ENCODE data around the gene RNASEH2A. TPM values are rescaled to one million over a fixed set of nuclear protein-coding genes. Genes with fewer than 3 reads are reported as not detected.
"Not testable (repeated sequence)": the region's sequence is repeated elsewhere in the genome, so short reads cannot be mapped to it uniquely, and the experiment has no call there.

The RNASEH2A gene
- total RNA-seq, 2 donors from 2014 or later = 8.7 to 11.5 TPM

DNA sequence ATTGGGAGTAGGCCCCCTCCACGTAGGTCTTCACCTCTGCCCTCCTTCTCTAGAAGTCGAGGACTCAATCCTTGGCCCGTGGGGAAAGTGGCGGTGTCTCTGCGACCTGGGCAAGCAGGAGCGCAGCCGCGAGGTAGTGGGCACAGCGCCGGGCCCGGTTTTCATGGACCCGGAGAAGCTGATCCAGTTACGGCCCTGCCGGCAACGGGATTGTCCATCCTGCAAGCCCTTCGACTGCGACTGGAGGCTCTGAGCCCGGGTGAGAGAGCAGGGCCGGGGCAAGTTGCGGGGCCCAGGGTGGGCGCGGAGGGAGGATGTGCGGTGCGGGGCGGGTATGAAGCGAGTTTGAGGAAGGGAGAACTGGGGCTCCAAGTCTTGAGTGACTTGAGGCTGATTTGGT lies 2.3 kb upstream of the RNASEH2A start:
- Histone ChIP-seq H3K27me3 (replicated peaks; ENCODE audit: insufficient read depth) (no peaks in the 10 kb centered on the region), H3K4me1 (replicated peaks) (peaks cover 8% of the 10 kb centered on the region), H3K4me3 (no peak overlapping the region), H3K27ac (no peak overlapping the region), H3K9me3 (no peaks in the 10 kb centered on the region), H3K36me3 (peaks cover 0 to 5% of the 10 kb centered on the region in 2 donors)
- intact Hi-C loops (cut with DNase I) = no loop called here
- no peak for TF ChIP-seq POLR2A (IDR thresholded peaks at IDR 0.05)
- TF ChIP-seq, protein P1, sequence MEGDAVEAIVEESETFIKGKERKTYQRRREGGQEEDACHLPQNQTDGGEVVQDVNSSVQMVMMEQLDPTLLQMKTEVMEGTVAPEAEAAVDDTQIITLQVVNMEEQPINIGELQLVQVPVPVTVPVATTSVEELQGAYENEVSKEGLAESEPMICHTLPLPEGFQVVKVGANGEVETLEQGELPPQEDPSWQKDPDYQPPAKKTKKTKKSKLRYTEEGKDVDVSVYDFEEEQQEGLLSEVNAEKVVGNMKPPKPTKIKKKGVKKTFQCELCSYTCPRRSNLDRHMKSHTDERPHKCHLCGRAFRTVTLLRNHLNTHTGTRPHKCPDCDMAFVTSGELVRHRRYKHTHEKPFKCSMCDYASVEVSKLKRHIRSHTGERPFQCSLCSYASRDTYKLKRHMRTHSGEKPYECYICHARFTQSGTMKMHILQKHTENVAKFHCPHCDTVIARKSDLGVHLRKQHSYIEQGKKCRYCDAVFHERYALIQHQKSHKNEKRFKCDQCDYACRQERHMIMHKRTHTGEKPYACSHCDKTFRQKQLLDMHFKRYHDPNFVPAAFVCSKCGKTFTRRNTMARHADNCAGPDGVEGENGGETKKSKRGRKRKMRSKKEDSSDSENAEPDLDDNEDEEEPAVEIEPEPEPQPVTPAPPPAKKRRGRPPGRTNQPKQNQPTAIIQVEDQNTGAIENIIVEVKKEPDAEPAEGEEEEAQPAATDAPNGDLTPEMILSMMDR (IDR thresholded peaks at IDR 0.05) = no peak
- no peak for TF ChIP-seq POLR2AphosphoS5 (IDR thresholded peaks at IDR 0.05)
- WGBS = 93% methylated on average over 26 of the region's 26 CpGs
- DNase-seq (ENCODE audit: low spot score) = no peak

DNA sequence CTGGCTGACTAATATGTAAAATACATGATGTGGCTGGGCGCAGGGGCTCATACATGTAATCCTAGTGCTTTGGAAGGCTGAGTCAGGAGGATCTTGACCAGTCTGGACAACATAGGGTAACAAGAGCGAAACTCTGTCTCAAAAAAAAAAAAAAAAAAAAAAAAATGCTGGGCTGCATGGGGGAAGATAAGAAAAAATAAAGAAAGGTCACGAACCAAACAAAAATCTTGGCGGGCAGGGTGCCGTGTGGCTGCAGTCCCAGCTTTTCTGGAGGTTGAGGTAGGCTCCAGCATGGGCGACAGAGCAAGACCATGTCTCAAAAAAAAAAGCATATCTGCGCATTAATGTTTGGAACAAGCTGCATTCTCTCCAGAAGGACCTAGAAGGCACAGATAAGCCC lies 8.7 kb downstream of the RNASEH2A start:
- Histone ChIP-seq H3K27ac (no peak overlapping the region), H3K27me3 (replicated peaks; ENCODE audit: insufficient read depth) (no peaks in the 10 kb centered on the region), H3K36me3 (no peaks in the 10 kb centered on the region), H3K4me1 (replicated peaks) (no peaks in the 10 kb centered on the region), H3K4me3 (no peak overlapping the region), H3K9me3 (no peaks in the 10 kb centered on the region)
- DNase-seq (ENCODE audit: low spot score) = no peak
- intact Hi-C loops (cut with DNase I) = no loop called here
- 91% methylated on average over 7 of the region's 7 CpGs for WGBS
- TF ChIP-seq POLR2AphosphoS5 (IDR thresholded peaks at IDR 0.05) (no peak), POLR2A (IDR thresholded peaks at IDR 0.05) (no peak)
- TF ChIP-seq, protein P1 (IDR thresholded peaks at IDR 0.05) = no peak

GRCh38 chr19:12817188-12817587 lies 10.8 kb downstream of the RNASEH2A start:
- H3K36me3 ChIP-seq = not testable (repeated sequence)
- WGBS = 86% methylated on average over 6 of the region's 6 CpGs

DNA sequence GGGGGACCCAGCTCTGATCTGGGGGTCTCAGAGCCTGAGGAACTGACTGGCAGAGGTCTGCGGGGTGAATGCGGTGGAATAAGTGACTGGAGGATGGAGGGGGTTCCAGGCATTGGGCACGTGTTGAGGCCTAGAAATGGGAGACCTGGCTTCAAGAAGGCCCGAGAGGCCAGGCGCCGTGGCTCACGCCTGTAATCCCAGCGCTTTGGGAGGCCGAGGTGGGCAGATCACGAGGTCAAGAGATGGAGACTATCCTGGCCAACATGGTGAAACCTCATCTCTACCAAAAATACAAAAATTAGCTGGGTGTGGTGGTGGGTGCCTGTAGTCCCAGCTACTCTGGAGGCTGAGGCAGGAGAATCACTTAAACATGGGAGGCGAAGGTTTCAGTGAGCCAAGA lies 11.4 kb downstream of the RNASEH2A start:
- WGBS = 93% methylated on average over 11 of the region's 11 CpGs
- intact Hi-C loops (cut with DNase I) = not testable (repeated sequence)

More at GRCh38 chr19:12817188-12817587, 10.8 kb downstream of the RNASEH2A start:
- intact Hi-C loops (cut with DNase I); H3K4me3 ChIP-seq; H3K27ac ChIP-seq; H3K9me3 ChIP-seq; DNase-seq (ENCODE audit: low spot score); H3K27me3 ChIP-seq (replicated peaks; ENCODE audit: insufficient read depth); H3K4me1 ChIP-seq (replicated peaks): not testable (repeated sequence)

GRCh38 chr19:12821761-12822160 lies 15.4 kb downstream of the RNASEH2A start:
- WGBS = 91% methylated on average over 2 of the region's 2 CpGs
- H3K36me3 ChIP-seq = no peaks in the 10 kb centered on the region
- H3K9me3 ChIP-seq = no peaks in the 10 kb centered on the region
- no peak for TF ChIP-seq POLR2A (IDR thresholded peaks at IDR 0.05)
- TF ChIP-seq, protein P1 (IDR thresholded peaks at IDR 0.05) = no peak
- TF ChIP-seq POLR2AphosphoS5 (IDR thresholded peaks at IDR 0.05) = no peak
- intact Hi-C loops (cut with DNase I) = no loop called here
- H3K4me1 ChIP-seq (replicated peaks) = no peaks in the 10 kb centered on the region
- H3K27ac ChIP-seq = no peak overlapping the region
- no peak overlapping the region for H3K4me3 ChIP-seq
- H3K27me3 ChIP-seq (replicated peaks; ENCODE audit: insufficient read depth) = no peaks in the 10 kb centered on the region
- no peak for DNase-seq (ENCODE audit: low spot score)

More for the DNA sequence above, 11.4 kb downstream of the RNASEH2A start:
- not testable (repeated sequence) for H3K4me1 ChIP-seq (replicated peaks); H3K27me3 ChIP-seq (replicated peaks; ENCODE audit: insufficient read depth); H3K9me3 ChIP-seq; H3K4me3 ChIP-seq; H3K27ac ChIP-seq; H3K36me3 ChIP-seq; DNase-seq (ENCODE audit: low spot score)

DNA sequence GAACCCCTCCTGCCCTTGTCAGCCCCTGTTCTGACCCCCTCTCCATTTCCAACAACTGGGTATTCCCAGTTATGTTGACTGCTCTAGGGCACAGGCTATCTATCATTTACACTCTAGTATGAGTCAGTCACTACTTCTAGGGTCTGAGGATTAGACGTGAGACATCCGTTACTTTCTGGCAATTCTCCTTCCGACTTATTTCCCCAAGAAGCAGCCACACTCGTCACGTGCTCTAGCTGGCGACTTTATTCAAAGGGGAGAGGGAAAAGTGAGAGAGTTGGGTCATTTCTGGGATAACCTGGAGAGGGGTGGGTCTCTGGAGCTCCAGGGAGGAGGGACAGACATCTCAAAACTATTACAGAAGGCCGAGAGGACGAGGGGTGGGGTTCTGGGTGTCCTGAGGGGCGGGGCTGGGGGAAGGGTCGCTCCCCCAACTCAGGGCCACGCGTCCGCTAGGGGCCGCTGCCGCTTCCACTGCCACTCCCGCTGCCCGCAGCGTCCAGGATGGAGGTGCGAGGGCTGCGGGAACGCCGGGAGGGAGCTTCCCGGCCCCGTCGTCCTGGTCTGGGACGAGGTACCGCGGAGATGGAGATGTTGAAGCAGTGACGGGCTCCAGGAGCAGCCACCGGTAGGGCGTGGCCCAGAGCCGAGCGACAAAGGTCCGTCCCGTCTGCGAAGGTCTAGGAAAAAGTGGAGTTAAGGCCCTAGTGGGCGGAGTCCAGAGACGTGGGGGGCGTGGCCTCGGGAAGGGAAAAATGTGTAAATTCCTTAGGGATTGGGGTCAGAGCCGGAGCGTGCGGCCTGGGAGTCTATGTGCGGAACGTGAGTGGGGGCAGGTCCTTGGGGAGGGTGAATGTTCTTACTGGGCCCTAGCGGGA lies 19.1 kb downstream of the RNASEH2A start:
- no peak for DNase-seq (ENCODE audit: low spot score)
- no peak overlapping the region for H3K27ac ChIP-seq
- no peaks in the 10 kb centered on the region for H3K36me3 ChIP-seq
- H3K9me3 ChIP-seq = no peaks in the 10 kb centered on the region
- peaks cover 4% of the 10 kb centered on the region for H3K27me3 ChIP-seq (replicated peaks; ENCODE audit: insufficient read depth)
- intact Hi-C loops (cut with DNase I) = no loop called here
- no peak overlapping the region for H3K4me3 ChIP-seq
- TF ChIP-seq, protein P1 (IDR thresholded peaks at IDR 0.05) = no peak
- TF ChIP-seq POLR2A (IDR thresholded peaks at IDR 0.05) (no peak), POLR2AphosphoS5 (IDR thresholded peaks at IDR 0.05) (no peak)
- 6% methylated on average over 46 of the region's 46 CpGs for WGBS
- H3K4me1 ChIP-seq (replicated peaks) = no peaks in the 10 kb centered on the region
